Measurements from ENCODE around the gene OR5M11.

DNA sequence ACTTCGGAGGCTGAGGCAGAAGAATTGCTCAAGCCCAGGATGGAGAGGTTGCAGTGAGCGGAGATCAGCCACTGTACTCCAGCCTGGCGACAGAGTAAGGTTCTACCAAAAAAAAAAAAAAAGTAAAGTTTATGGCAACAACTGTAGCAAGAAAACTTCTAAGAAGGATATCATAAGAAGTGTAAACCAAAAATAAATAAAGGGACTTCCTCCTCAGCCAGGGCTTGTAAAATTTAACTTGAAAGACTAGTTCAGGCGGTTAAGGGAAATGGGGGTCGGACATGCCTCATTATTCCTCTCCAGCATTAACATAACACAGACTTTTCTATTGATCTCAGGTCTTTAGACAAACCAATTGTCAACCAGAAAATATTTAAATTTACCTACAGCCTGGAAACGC, 2.5 kb upstream of the OR5M11 start:
- TF ChIP-seq POLR2AphosphoS5 (IDR thresholded peaks at IDR 0.05; ENCODE audit: insufficient read depth, low read depth, low read length) (no peak), POLR2A (IDR thresholded peaks at IDR 0.05; ENCODE audit: low read depth, low read length) (no peak), JUN (IDR thresholded peaks at IDR 0.05; ENCODE audit: borderline replicate concordance, insufficient read depth, insufficient read length, low read depth) (no peak), EZH2 (IDR thresholded peaks at IDR 0.05; ENCODE audit: borderline replicate concordance, low read depth, low read length, severe bottlenecking) (no peak), FOS (IDR thresholded peaks at IDR 0.05; ENCODE audit: borderline replicate concordance, insufficient read depth, low read length) (no peak), GATA2 (IDR thresholded peaks at IDR 0.05; ENCODE audit: insufficient read depth, insufficient read length, low read depth, low read length) (no peak)
- TF ChIP-seq, protein P1, sequence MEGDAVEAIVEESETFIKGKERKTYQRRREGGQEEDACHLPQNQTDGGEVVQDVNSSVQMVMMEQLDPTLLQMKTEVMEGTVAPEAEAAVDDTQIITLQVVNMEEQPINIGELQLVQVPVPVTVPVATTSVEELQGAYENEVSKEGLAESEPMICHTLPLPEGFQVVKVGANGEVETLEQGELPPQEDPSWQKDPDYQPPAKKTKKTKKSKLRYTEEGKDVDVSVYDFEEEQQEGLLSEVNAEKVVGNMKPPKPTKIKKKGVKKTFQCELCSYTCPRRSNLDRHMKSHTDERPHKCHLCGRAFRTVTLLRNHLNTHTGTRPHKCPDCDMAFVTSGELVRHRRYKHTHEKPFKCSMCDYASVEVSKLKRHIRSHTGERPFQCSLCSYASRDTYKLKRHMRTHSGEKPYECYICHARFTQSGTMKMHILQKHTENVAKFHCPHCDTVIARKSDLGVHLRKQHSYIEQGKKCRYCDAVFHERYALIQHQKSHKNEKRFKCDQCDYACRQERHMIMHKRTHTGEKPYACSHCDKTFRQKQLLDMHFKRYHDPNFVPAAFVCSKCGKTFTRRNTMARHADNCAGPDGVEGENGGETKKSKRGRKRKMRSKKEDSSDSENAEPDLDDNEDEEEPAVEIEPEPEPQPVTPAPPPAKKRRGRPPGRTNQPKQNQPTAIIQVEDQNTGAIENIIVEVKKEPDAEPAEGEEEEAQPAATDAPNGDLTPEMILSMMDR (IDR thresholded peaks at IDR 0.05; ENCODE audit: extremely low read depth in 1 of 2, insufficient read depth in 1 of 2, low read depth in 1 of 2, low read length in 2 of 2) = no peak
- TF ChIP-seq, protein P2, sequence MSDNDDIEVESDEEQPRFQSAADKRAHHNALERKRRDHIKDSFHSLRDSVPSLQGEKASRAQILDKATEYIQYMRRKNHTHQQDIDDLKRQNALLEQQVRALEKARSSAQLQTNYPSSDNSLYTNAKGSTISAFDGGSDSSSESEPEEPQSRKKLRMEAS (IDR thresholded peaks at IDR 0.05; ENCODE audit: insufficient read depth, insufficient read length) = no peak

All from endothelial cell of umbilical vein (primary cell).